Germinal center (tissue), 1 donor: ENCODE measurements around the gene DCUN1D2.

Source experiments
- DNase-seq: peaks from one replicate; pipeline ENCODE4 v3.0.0; 2012; ENCODE audit warnings: mixed read lengths, low spot score

DCUN1D2 gene

GRCh38 chr13:113407103-113407530 is 83.4 kb downstream of the DCUN1D2 start:
- DNase-seq = no peak

DNA sequence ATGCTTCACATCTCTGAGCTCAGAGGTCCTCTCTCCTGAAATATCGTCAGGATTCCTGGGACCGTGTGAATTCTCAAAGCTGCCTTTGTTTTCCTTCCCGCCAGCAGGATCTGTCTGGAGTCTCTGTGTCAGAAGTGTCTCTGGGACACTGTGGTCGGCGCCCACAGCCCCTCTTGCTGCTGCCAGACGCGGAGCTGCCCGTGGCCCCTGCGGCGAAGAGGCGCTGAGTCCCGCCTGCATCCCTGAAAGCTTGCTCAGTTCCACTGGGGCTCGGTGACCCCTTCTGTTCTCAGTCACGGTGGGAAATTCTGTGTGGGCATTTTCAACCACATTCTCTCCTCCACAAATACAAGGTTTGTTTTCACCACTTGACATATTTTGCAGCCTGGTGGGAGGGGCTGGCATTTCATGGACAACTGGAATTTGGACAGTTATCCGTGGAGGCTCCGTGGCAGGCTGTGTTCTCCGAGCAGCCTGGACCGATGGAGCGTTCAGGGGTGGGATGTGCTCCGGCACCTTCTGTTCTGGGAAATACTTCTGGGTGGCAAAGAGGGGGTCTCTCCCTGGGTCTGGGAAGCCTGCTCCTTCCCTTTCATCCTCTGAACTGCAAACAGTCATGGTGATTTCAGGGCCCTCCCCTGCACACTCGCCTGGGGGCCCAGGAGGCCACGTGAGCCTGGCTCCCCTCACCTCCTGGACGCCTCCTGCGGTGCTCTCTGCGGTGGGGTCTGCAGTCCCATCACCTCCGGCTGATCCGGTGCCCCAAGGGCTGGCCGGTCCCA is 84.0 kb downstream of the DCUN1D2 start:
- DNase-seq = no peak
